Activated CD8-positive, alpha-beta memory T cell treated with anti-CD3 and anti-CD28 coated beads for 24 hours (primary cell): ENCODE measurements around the gene HEY2.
"Not testable (repeated sequence)": the region's sequence is repeated elsewhere in the genome, so short reads cannot be mapped to it uniquely, and the experiment has no call there.

Source experiments
- DNase-seq: peaks from one replicate; pipeline ENCODE4 v3.0.0-alpha.2; 2020

The HEY2 gene

DNA sequence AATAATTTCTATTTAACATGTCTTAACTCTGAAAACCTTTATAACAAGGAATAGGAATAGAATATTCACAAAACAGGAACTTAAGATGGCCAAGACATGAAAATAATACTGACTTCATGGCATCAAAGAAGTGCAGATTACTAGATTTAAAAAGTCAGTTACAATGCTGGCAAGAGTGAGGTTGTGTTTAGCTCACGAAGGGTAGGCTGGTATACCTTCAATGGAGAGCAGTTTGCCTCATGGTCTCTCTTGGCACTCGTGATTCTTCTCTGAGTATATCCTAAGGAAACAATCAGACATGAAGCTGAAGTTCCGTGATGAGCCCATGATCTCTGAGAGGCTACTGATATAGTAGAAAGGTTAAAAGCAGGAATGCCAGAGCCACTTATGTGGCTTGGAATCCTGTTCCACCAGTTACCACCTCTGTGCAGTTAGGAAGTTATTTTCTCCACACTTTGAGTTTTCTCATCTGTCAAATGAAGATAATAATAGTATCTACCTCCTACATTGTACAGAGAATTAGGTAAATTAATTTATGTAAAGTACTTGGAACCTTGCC lies 48.5 kb downstream of the HEY2 start:
- no peak for DNase-seq

DNA sequence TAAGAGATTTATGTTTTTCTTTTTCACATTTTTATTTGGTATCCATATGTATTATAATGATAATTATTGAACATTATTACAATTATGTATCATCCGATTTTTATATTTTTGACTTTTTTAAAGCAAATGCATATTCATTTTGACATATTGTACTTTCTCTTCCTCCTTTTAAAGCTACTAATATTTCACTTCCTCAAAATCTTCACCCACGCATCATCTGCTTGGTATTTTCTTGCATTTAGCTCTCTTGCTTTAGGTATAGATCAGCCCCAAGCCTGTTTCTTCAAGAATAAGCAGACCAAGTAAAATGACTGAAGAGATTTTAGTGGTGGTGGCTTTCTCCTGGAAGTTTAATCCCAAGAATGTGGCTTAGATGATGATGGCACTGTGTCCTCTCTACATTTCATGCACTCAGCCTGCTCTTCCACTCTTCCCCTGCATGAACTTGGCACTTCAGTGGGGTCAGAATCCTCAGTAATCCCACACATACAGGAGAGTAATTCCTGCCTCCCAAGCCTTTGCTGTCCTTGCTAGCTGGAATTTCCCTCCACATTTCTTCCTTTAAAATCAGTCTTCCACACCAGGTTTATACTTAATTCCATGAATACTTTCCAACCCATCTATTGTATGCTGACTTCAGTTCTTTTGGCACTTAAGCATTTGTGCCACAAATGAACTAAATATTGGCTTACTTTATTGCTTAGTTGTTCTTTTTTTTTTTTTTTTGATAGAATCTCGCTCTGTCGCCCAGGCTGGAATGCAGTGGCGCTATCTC lies 49.5 kb downstream of the HEY2 start:
- DNase-seq: no peak

DNA sequence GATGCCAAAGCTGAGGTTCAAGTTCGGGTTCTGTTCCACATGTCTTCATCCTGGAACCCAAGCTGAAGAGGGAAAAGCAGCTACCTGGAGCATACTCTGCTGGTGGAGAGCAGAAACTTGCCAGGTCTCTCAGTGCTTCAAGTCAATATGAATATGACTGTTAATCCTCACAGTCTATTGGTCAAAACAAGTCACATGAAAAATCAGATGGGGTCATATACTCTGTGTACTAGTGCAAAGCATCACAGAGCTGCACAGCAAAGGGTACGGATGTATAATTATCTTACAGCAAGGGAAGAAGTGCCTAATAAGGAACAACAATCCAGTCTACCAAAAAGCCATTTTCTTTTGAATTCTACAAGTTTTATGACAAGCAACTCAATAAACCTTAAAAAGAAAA lies 53.0 kb downstream of the HEY2 start:
- DNase-seq: no peak

DNA sequence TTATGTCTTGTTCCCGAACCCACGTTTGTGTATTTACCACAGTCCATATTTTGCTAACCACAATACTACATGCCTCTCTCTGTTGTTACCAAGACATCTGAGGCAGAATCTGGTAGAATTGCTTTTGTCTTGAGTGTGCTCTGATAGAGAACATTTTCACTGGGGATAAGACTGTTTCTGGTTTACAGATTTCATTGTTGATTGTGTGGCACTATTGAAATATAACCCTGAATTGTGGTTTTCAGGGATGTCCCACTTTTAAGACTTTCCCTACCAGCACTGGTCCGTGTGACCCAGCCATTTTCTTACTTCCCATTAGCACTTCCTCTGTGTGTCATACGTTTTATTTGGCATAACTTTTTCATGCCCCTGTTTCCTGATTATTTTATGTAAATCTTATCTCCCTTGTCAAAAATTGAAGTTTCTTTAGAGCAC lies 53.5 kb downstream of the HEY2 start:
- no peak for DNase-seq

DNA sequence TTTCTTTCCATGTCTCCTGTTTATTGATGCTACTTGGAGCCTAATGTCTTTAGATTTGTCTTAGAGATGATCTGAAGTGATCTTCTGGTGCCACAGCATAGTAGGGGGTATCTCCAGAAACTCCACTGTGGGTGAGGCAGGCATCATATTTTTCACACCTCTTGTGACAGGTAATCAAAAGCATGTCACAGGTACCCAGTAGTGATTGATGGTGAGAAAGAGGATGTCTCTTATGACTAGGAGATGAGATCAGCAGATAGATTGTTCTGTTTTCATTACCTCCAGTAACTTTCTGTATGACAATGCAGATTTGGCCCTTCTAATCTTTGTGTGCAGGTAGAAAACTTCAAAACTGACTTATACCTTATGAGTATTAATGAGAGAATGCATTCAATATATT lies 54.8 kb downstream of the HEY2 start:
- no peak for DNase-seq

DNA sequence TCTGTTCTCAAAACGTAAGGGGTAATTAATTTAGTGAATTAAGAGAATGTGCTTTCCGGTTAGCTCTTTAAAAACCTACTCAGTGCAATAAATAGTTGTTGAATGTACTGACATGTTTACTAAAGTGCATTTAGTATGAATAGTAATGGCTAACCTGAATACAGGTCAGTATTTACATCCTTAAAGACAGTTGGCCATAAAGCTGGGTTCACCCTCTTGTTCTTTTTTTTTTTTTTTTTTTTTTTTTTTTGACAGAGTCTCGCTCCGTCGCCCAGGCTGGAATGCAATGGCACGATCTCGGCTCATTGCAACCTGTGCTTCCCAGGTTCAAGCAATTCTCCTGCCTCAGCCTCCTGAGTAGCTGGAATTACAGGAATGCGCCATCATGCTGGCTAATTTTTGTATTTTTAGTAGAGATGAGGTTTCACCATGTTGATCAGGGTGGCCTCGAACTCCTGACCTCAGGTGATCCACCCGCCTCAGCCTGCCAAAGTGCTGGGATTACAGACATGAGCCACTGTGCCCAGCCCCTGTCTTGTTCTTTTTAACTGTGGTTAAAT lies 55.5 kb downstream of the HEY2 start:
- not testable (repeated sequence) for DNase-seq

DNA sequence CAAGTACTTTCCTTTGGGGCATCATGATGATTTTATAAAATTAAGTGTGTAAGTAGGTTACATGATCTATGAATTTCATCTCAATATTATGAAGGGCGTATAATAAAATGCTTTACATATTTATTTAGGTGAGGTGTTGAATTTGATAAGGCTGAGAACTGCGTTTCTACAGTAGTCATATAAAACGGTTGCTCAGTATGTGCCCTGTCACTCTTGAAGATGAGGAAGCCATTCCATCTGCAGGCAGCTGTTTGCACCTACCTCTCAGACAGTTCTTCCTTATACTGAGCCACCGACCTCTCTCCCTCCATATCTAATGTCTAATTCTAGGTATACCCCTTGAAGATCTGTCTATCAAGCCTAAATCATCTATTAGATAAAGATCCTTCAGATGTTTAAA lies 57.4 kb downstream of the HEY2 start:
- DNase-seq: no peak

DNA sequence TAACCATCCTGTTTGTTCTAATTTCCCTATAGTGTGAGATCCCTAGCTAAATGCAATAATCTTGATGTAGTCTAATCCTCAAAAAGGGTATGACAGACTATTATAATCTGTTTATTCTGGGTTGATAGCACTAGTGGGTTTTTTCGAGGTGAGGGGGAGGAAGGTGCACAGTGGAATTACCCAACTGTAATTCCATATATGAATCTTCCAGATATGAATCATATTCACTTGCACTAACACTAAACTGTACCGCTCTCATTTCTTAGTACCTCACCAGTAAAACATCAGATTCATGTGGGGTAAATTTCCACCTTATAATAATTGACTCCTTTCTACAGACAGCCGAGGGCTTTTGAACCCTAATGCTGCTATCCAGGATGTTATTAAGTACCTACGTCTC lies 57.9 kb downstream of the HEY2 start:
- no peak for DNase-seq

DNA sequence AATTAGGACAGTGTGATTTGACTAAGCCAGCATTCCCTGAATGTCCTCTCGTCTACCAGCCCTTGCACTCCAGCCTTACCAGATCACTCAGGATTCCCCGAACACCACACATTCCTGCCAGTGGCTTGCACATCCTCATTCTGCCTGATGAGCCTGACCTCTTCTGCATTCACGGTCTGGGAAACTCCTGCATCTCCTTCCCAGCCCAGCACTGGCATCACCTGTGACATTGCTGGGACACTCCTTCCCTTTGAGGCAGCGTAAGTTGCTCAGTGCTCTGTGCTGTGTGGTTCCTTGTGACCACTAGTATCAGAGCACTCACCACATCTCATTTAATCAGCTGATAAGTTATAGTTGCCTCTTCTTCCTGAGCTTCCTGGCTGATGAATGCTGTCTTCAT lies 58.6 kb downstream of the HEY2 start:
- DNase-seq: no peak

DNA sequence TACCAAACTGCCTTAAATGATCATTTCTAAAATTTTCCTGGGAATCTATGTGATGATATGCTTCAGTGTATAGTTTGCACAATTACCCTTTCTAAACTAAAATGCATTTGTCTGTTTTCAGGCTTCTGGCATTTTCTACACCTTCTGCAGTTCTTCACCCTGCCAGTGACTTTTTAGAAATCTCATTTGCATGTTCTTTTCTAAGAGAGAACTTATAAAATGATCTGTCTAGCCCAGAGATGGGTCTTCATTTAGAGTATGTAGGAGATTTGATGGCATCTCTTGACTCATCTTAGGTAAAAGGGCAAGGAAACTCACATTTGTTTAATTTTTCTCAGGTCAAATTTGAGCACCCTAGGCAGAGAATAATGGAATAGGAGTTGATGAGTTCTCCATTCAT lies 59.2 kb downstream of the HEY2 start:
- DNase-seq: no peak

DNA sequence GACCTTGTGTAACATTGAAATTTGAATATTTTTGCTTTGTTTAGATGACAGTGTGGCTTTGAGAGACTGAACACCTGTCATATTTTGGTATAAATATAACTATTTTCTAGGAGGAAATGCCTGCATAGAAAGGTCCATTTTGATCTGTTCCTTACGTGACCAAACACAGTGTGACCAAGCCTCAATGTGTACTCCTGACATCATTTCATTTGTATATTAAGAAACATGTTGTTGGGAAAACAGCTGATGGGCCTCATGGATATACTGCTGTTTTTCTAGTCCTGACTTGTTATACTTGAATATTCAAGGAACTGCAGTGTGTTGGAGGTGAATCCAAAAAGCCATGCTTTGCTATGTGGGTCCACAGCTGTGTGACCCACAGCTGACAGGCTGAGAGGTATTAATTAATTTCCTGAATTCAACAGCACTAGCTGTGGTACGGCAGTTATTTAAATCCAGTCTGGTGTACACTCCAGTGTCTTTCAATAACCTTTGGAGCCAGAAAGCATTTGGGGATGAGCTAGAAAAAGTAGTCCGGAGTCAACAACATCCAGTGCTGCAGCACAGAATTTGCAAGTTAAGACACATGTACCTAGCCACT lies 60.2 kb downstream of the HEY2 start:
- DNase-seq: no peak

DNA sequence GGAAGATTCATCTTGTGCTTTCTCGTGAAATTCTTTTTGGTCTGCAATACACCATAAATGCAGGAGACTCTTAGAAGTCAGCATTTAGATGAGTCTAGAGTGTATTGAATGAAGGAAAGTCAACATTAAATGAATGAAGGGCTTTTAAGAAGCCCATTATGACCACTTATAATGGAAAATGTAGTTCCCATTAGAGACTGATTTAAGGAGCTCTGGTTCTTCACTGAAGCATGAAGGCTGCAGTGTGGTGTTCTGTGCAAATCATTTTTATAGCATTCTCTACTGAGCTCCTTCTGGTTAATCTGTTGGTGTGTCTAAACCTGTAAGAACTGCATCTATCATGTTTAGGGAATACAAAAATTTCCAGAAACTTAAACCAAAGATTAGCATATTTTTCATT lies 61.0 kb downstream of the HEY2 start:
- no peak for DNase-seq
